Lower lobe of right lung (tissue), 2 donors: ENCODE results near the gene SENP6. TPM values are rescaled to one million over a fixed set of nuclear protein-coding genes. Genes with fewer than 3 reads are reported as not detected.

Experiments
- ATAC-seq, 2 donors: fragments of 200-7000 bp; cut with Tn5 transposase; one replicate each; pipeline ENCODE4 v1.9.1; 2020 to 2022; ENCODE audit warnings: mild to moderate bottlenecking in 2 of 2, moderate library complexity in 2 of 2
- DNase-seq: peaks from one replicate; pipeline ENCODE4 v3.0.0-alpha.2; 2020
- H3K27ac ChIP-seq: fragments of 200-600 bp; one replicate; pipeline ENCODE4 v1.8.0; 2022
- H3K27me3 ChIP-seq: fragments of 200-600 bp; one replicate; pipeline ENCODE4 v1.8.0; 2022; ENCODE audit warnings: low read depth
- H3K36me3 ChIP-seq: fragments of 200-600 bp; one replicate; pipeline ENCODE4 v1.8.0; 2022; ENCODE audit warnings: mild to moderate bottlenecking
- H3K4me1 ChIP-seq: fragments of 200-600 bp; one replicate; pipeline ENCODE4 v1.8.0; 2022
- H3K4me3 ChIP-seq: fragments of 200-600 bp; one replicate; pipeline ENCODE4 v1.8.0; 2022; ENCODE audit warnings: mild to moderate bottlenecking
- H3K9me3 ChIP-seq: fragments of 200-600 bp; one replicate; pipeline ENCODE4 v1.8.0; 2022
- intact Hi-C: fragments of 100-400 bp; cut with DNase I; formaldehyde crosslinking; loops from one replicate; pipeline ENCODE4 v1.11.0; 2022
- total RNA-seq: library from RNA; stranded (reverse); fragmentation: NEBNext Ultra II Directional; extraction: Animal tissue kit (Norgen Biotek cat#: 25700); gene quantifications from one replicate; pipeline ENCODE4 v1.2.1, GENCODE V29; 2021
- TF ChIP-seq, protein P1 (sequence below): fragments of 200-600 bp; IDR thresholded peaks from one replicate; pipeline ENCODE4 v1.8.0; 2022; ENCODE audit warnings: antibody characterized with exemption, mild to moderate bottlenecking
- donor health status: DM: no; HTN: yes; CAD: no; lungs with severe emphysema.

Gene SENP6
- total RNA-seq, 1 donor from 2014 or later, result 84.4 TPM

DNA sequence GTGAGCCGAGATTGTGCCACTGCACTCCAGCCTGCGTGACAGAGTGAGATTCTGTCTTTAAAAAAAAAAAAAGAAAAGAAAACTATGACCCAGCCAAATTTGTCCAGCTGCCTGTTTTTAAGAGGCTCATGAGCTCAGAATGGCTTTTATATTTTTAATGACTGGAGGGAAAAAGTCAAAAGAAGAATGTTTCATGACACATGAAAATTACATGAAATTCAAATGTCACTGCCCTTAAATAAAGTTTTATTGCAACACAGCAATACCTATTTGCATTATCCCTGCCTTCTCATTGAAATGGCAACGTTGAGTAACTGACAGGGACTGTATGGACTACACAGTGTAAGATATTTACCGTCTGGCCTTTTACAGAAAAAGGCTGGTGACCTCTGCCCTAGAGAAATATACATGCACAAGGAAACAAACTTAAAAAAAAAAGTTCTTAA is 11.4 kb downstream of the SENP6 start:
- TF ChIP-seq, protein P1, sequence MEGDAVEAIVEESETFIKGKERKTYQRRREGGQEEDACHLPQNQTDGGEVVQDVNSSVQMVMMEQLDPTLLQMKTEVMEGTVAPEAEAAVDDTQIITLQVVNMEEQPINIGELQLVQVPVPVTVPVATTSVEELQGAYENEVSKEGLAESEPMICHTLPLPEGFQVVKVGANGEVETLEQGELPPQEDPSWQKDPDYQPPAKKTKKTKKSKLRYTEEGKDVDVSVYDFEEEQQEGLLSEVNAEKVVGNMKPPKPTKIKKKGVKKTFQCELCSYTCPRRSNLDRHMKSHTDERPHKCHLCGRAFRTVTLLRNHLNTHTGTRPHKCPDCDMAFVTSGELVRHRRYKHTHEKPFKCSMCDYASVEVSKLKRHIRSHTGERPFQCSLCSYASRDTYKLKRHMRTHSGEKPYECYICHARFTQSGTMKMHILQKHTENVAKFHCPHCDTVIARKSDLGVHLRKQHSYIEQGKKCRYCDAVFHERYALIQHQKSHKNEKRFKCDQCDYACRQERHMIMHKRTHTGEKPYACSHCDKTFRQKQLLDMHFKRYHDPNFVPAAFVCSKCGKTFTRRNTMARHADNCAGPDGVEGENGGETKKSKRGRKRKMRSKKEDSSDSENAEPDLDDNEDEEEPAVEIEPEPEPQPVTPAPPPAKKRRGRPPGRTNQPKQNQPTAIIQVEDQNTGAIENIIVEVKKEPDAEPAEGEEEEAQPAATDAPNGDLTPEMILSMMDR, result no peak
- no peak for DNase-seq
- H3K4me3 ChIP-seq, result no peak overlapping the region
- H3K4me1 ChIP-seq, result peaks cover 72% of the 10 kb centered on the region
- intact Hi-C loops, result no loop called here
- H3K27ac ChIP-seq, result peak overlapping the region; percentile 7
- no peak for ATAC-seq
- H3K9me3 ChIP-seq, result no peaks in the 10 kb centered on the region
- H3K27me3 ChIP-seq, result no peaks in the 10 kb centered on the region
- H3K36me3 ChIP-seq, result no peaks in the 10 kb centered on the region

DNA sequence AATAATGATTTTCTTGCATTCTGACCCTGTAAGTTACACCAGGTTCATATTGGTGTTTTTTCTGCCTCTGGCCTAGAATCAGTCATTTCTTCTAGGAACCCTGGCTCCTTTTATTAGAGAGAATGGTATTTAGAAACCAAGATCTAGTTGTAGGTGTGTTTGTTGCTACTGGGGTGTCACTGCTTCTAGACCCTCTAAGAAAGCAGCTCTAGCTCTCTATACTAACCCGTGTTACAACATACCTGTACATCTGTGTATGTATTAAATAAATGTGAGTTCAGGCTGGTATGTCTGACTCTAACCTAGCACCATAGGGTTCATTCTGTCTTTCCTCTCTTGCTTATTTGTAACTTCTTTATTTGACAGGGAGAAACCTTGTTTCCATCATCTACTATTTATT is 16.8 kb downstream of the SENP6 start:
- ATAC-seq, result no peak
- Histone ChIP-seq H3K4me3 (no peak overlapping the region), H3K4me1 (peaks cover 45% of the 10 kb centered on the region), H3K27ac (no peak overlapping the region), H3K27me3 (no peaks in the 10 kb centered on the region), H3K36me3 (peaks cover 5% of the 10 kb centered on the region), H3K9me3 (no peaks in the 10 kb centered on the region)
- DNase-seq, result no peak
- TF ChIP-seq, protein P1, result no peak
- intact Hi-C loops, result no loop called here

DNA sequence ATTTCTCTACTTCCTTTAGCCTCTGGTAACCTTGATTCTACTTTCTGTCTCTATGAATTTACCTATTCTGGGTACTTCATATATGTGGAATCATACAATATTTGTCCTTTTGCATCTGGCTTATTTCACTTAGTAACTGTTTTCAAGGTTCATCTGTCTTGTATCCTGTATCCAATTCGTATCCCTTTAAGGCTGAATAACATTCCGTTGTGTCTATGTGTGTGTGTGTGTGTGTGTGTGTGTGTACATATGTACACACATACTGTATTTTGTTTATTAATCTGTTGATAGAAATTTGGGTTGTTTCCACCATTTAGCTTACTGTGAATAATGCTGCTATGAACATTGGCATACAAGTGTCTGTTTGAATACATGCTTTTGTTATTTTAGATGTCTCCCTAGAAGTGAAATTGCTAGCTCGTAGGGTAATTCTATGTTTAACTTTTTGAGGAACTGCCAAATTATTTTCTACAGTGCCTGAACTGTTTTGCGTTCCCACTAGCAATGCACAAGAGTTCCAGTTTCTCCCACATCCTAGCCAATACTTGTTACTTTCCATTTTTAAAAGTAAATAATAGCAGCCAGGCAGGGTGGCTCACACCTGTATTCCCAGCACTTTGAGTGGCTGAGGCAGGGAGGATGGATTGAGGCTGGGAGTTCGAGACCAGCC is 17.7 kb downstream of the SENP6 start:
- ATAC-seq, result no peak

DNA sequence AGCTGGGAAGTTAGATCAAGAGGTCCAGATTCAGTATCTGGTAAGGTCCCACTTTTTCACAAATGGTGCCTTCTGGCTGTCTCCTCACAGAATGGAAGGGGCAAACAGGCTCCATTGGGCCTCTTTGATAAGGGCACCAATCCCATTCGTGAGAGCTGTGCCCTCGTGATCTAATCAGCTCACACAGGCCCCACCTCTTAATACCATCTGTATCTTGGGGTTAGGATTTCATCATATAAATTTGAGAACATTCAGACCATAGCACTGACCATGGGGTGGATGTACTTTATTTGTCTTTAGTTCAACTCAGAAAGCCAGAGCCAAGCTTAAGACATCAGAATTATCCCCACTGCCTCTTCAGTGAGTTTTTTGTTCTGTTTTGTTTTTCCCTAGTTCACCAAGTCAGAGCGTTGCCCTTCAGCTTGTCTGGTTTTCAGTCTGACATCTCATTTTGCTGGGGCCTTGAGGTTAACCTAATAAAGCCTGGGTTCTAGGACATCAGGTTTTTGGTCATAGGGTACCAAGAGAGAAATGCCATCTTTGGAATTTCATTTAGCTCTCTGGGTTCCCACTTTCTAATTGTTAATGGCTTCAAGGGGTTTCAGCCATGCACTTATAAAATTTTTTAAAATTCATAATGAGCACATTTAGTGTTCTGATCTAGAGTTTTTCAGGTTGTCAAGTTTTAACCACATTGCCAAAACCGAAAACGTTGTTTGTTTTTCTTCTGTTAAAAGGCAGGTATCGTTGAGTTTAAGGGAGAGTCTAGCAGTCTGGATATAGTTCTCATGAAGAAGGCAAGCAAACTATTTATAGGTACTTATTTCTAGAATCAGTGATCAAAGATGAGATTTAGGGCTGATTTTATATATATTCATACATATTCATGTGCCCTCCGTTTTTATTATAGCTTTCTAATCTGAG is 19.0 kb downstream of the SENP6 start:
- Histone ChIP-seq H3K27ac (no peak overlapping the region), H3K4me1 (peaks cover 34% of the 10 kb centered on the region)

More for the DNA sequence above, 17.7 kb downstream of the SENP6 start:
- intact Hi-C loops, result no loop called here
- H3K27ac ChIP-seq, result no peak overlapping the region
- no peak overlapping the region for H3K4me3 ChIP-seq
- H3K27me3 ChIP-seq, result no peaks in the 10 kb centered on the region
- peaks cover 37% of the 10 kb centered on the region for H3K4me1 ChIP-seq
- H3K36me3 ChIP-seq, result peaks cover 14% of the 10 kb centered on the region
- TF ChIP-seq, protein P1, result no peak
- H3K9me3 ChIP-seq, result no peaks in the 10 kb centered on the region
- no peak for DNase-seq

DNA sequence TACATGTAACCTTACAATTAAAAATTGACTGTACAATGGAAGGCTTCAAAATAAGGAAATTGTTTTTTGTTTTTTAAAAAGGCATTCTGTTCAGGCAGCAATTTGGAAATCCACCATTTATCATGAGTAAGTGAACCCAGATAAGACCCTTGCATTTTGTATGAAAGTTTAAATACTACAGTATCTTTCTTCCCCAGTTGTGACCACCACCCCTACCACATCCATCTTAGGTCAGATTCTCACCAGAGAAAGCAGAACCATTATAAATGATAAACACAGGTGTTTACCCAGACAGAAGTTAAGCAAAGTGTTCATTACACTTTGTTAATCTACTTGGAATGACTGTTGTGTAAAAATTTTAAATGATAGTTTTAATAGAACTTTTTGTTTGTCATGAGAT is 20.2 kb downstream of the SENP6 start:
- ATAC-seq (no peak), DNase-seq (no peak)
- Histone ChIP-seq H3K36me3 (peaks cover 33% of the 10 kb centered on the region), H3K4me1 (peaks cover 26% of the 10 kb centered on the region), H3K27ac (no peak overlapping the region), H3K4me3 (no peak overlapping the region), H3K9me3 (no peaks in the 10 kb centered on the region), H3K27me3 (no peaks in the 10 kb centered on the region)
- TF ChIP-seq, protein P1, result no peak
- intact Hi-C loops, result no loop called here

More for the DNA sequence above, 19.0 kb downstream of the SENP6 start:
- Histone ChIP-seq H3K4me3 (no peak overlapping the region), H3K36me3 (peaks cover 27% of the 10 kb centered on the region), H3K9me3 (no peaks in the 10 kb centered on the region), H3K27me3 (no peaks in the 10 kb centered on the region)
- TF ChIP-seq, protein P1, result no peak
- peak in 1 of 2 donors; percentile 35 for ATAC-seq
- DNase-seq, result no peak
- intact Hi-C loops, result no loop called here
